Prostate gland (tissue), 2 donors: ENCODE results near the gene HNRNPA3.

Experiments
- POLR2AphosphoS5 ChIP-seq: sonication (generic); formaldehyde crosslinking; IDR thresholded peaks from one replicate; pipeline ENCODE4 v1.6.1; 2017; ENCODE audit warnings: antibody characterized with exemption
- TF ChIP-seq, protein P1 (sequence below), 4 experiments: fragments of 200-600 bp in 2 of 4; fragments of 450-650 bp in 2 of 4; sonication (generic) in 2 of 4; IDR thresholded peaks; 1 replicate in 3 of 4; 2 replicates in 1 of 4; pipeline ENCODE4 v1.5.1; 2016 to 2019; ENCODE audit warnings: antibody characterized with exemption in 4 of 4, mild to moderate bottlenecking in 2 of 4, moderate library complexity in 2 of 4

DNA sequence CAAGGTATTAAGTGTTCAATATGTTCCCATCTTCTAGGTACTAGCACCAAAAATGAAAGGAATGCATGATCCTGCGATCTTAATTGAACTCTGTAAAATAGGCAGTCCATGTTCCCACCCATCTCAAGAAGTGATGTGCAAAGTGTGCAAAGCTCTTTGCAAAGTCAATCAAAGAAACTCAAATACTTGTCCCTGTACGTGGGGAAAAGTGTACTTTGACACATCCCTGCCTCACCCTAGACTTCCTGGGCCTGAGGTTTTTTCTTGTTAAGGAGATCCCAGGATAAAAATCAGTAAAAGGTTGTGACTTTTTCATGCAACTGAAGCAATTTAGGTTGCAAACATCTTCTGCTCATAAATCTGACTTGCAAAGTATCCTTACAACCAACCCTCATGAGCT, 25.3 kb downstream of the HNRNPA3 start:
- TF ChIP-seq, protein P1, sequence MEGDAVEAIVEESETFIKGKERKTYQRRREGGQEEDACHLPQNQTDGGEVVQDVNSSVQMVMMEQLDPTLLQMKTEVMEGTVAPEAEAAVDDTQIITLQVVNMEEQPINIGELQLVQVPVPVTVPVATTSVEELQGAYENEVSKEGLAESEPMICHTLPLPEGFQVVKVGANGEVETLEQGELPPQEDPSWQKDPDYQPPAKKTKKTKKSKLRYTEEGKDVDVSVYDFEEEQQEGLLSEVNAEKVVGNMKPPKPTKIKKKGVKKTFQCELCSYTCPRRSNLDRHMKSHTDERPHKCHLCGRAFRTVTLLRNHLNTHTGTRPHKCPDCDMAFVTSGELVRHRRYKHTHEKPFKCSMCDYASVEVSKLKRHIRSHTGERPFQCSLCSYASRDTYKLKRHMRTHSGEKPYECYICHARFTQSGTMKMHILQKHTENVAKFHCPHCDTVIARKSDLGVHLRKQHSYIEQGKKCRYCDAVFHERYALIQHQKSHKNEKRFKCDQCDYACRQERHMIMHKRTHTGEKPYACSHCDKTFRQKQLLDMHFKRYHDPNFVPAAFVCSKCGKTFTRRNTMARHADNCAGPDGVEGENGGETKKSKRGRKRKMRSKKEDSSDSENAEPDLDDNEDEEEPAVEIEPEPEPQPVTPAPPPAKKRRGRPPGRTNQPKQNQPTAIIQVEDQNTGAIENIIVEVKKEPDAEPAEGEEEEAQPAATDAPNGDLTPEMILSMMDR (IDR thresholded peaks at IDR 0.05), result no peak
- no peak for TF ChIP-seq POLR2AphosphoS5
